HepG2 (cell line): ENCODE measurements around the gene CAMK1D.

Experiments
- CTCF ChIP-seq: sonication (generic); formaldehyde crosslinking; IDR thresholded peaks from 2 replicates; pipeline ENCODE4 v1.5.0; 2020; ENCODE audit warnings: mild to moderate bottlenecking, missing genetic modification reagents, moderate library complexity
- ZNF704 ChIP-seq: sonication (generic); formaldehyde crosslinking; IDR thresholded peaks from 2 replicates; pipeline ENCODE4 v1.8.1; 2023; ENCODE audit warnings: mild to moderate bottlenecking, inconsistent platforms, moderate library complexity, missing genetic modification reagents, borderline replicate concordance

GRCh38 chr10:12768156-12769100 lies 419.1 kb downstream of the CAMK1D start:
- TF ChIP-seq CTCF (no peak), ZNF704 (no peak)
